ENCODE data around the gene HLTF.
"Not testable (repeated sequence)": the region's sequence is repeated elsewhere in the genome, so short reads cannot be mapped to it uniquely, and the experiment has no call there.

HLTF gene

GRCh38 chr3:148998715-148999423, 87.5 kb downstream of the HLTF start:
- TF ChIP-seq POLR2A (IDR thresholded peaks at IDR 0.05; ENCODE audit: low read depth, low read length) = no peak
- no peak for TF ChIP-seq POLR2AphosphoS5 (IDR thresholded peaks at IDR 0.05; ENCODE audit: low read depth, low read length)
- no peak for TF ChIP-seq TAF1 (IDR thresholded peaks at IDR 0.05; ENCODE audit: borderline replicate concordance, low read depth, low read length)
- no peak for DNase-seq (ENCODE audit: insufficient read length)

GRCh38 chr3:148998297-148998696, 88.0 kb downstream of the HLTF start:
- DNase-seq (ENCODE audit: insufficient read length) (no peak), FAIRE-seq (peak; percentile 5)
- TF ChIP-seq TAF1 (IDR thresholded peaks at IDR 0.05; ENCODE audit: borderline replicate concordance, low read depth, low read length) (no peak), POLR2AphosphoS5 (IDR thresholded peaks at IDR 0.05; ENCODE audit: low read depth, low read length) (no peak), POLR2A (IDR thresholded peaks at IDR 0.05; ENCODE audit: low read depth, low read length) (no peak)

More at GRCh38 chr3:148998715-148999423, 87.5 kb downstream of the HLTF start:
- peak; percentile 17 for FAIRE-seq

GRCh38 chr3:148997623-148998022, 88.7 kb downstream of the HLTF start:
- TF ChIP-seq POLR2A (IDR thresholded peaks at IDR 0.05; ENCODE audit: low read depth, low read length) (no peak), POLR2AphosphoS5 (IDR thresholded peaks at IDR 0.05; ENCODE audit: low read depth, low read length) (no peak), TAF1 (IDR thresholded peaks at IDR 0.05; ENCODE audit: borderline replicate concordance, low read depth, low read length) (no peak)
- DNase-seq (ENCODE audit: insufficient read length) (no peak), FAIRE-seq (no peak)

GRCh38 chr3:148992635-148993255, 93.6 kb downstream of the HLTF start:
- FAIRE-seq (no peak), DNase-seq (ENCODE audit: insufficient read length) (no peak)
- TF ChIP-seq POLR2AphosphoS5 (IDR thresholded peaks at IDR 0.05; ENCODE audit: low read depth, low read length) (no peak), POLR2A (IDR thresholded peaks at IDR 0.05; ENCODE audit: low read depth, low read length) (no peak), TAF1 (IDR thresholded peaks at IDR 0.05; ENCODE audit: borderline replicate concordance, low read depth, low read length) (no peak)

- FAIRE-seq (peak; percentile 83), DNase-seq (ENCODE audit: insufficient read length) (peak; percentile 13)
- TF ChIP-seq TAF1 (IDR thresholded peaks at IDR 0.05; ENCODE audit: borderline replicate concordance, low read depth, low read length) = no peak
- no peak for TF ChIP-seq POLR2AphosphoS5 (IDR thresholded peaks at IDR 0.05; ENCODE audit: low read depth, low read length)
- no peak for TF ChIP-seq POLR2A (IDR thresholded peaks at IDR 0.05; ENCODE audit: low read depth, low read length)
Observed at GRCh38 chr3:148992027-148992634, 94.2 kb downstream of the HLTF start.

GRCh38 chr3:148991219-148992026, 94.9 kb downstream of the HLTF start, which contains the start of gene GYG1:
Gene GYG1, plus strand, starts transcription at chr3:148991540. Its CDS starts 101 bp downstream, at chr3:148991641.
- FAIRE-seq (peak; percentile 48), DNase-seq (ENCODE audit: insufficient read length) (peak; percentile 70)
- TF ChIP-seq POLR2A (IDR thresholded peaks at IDR 0.05; ENCODE audit: low read depth, low read length) = peak; percentile 87; the same call in 1 of the 2 replicates
- peak; percentile 78 for TF ChIP-seq POLR2AphosphoS5 (IDR thresholded peaks at IDR 0.05; ENCODE audit: low read depth, low read length)
- TF ChIP-seq TAF1 (IDR thresholded peaks at IDR 0.05; ENCODE audit: borderline replicate concordance, low read depth, low read length) = no peak

- no peak for FAIRE-seq
Observed at GRCh38 chr3:148990236-148990635, 96.1 kb downstream of the HLTF start.

GRCh38 chr3:148987551-148987950, 98.8 kb downstream of the HLTF start:
- DNase-seq (ENCODE audit: insufficient read length); FAIRE-seq: not testable (repeated sequence)

More at GRCh38 chr3:148990236-148990635, 96.1 kb downstream of the HLTF start:
- no peak for TF ChIP-seq TAF1 (IDR thresholded peaks at IDR 0.05; ENCODE audit: borderline replicate concordance, low read depth, low read length)
- no peak for TF ChIP-seq POLR2AphosphoS5 (IDR thresholded peaks at IDR 0.05; ENCODE audit: low read depth, low read length)
- no peak for DNase-seq (ENCODE audit: insufficient read length)

GRCh38 chr3:148981273-148981672, 105.1 kb downstream of the HLTF start:
- TF ChIP-seq TAF1 (IDR thresholded peaks at IDR 0.05; ENCODE audit: borderline replicate concordance, low read depth, low read length) = no peak
- no peak for TF ChIP-seq POLR2AphosphoS5 (IDR thresholded peaks at IDR 0.05; ENCODE audit: low read depth, low read length)
- TF ChIP-seq POLR2A (IDR thresholded peaks at IDR 0.05; ENCODE audit: low read depth, low read length) = no peak
- FAIRE-seq (no peak), DNase-seq (ENCODE audit: insufficient read length) (no peak)

Measured in GM12892 (cell line).